B cell (primary cell): ENCODE data around the gene NTM.

Source experiments
- EZH2 ChIP-seq: IDR thresholded peaks from 2 replicates; pipeline ENCODE4 v1.6.1; 2012; ENCODE audit warnings: borderline replicate concordance, low read depth, mild to moderate bottlenecking, moderate library complexity, low read length; ENCODE audit not compliant: insufficient read depth, poor library complexity, severe bottlenecking
- TF ChIP-seq, protein P1 (sequence below): fragments of 200-600 bp; IDR thresholded peaks from one replicate; pipeline ENCODE4 v1.8.0; 2022; ENCODE audit warnings: antibody characterized with exemption, mild to moderate bottlenecking

DNA sequence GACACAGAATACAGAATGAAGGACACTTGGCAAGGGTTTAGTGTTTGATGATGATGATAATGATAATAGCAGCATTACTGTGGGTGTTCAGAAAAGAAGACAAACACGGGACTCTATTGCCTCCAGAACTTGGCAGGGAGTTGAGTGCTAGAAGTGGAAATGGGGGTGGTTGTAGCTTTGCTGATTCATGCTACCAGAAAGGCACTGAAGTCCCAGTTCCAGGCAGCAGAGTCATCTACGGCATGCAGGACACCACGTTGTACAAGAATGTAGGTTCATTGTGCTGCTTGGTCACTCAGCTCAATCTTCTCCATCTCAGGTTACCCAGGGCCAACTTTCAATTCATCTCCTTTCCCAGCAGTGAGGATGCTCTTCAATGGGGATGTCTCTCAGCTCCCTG, 115.7 kb downstream of the NTM start:
- TF ChIP-seq, protein P1, sequence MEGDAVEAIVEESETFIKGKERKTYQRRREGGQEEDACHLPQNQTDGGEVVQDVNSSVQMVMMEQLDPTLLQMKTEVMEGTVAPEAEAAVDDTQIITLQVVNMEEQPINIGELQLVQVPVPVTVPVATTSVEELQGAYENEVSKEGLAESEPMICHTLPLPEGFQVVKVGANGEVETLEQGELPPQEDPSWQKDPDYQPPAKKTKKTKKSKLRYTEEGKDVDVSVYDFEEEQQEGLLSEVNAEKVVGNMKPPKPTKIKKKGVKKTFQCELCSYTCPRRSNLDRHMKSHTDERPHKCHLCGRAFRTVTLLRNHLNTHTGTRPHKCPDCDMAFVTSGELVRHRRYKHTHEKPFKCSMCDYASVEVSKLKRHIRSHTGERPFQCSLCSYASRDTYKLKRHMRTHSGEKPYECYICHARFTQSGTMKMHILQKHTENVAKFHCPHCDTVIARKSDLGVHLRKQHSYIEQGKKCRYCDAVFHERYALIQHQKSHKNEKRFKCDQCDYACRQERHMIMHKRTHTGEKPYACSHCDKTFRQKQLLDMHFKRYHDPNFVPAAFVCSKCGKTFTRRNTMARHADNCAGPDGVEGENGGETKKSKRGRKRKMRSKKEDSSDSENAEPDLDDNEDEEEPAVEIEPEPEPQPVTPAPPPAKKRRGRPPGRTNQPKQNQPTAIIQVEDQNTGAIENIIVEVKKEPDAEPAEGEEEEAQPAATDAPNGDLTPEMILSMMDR, result no peak
- no peak for TF ChIP-seq EZH2
